ENCODE measurements around the gene ATG9A. TPM values are rescaled to one million over a fixed set of nuclear protein-coding genes. Genes with fewer than 3 reads are reported as not detected.

Gene ATG9A
- total RNA-seq, 1 donor from 2014 or later: 82.8 TPM

GRCh38 chr2:219182331-219183150, 46.9 kb downstream of the ATG9A start:
- TF ChIP-seq CTCF (IDR thresholded peaks at IDR 0.05): no peak
- peaks cover 14% of the 10 kb centered on the region for H3K4me1 Mint-ChIP-seq (ENCODE audit: low read depth)

GRCh38 chr2:219181531-219181930, 47.9 kb downstream of the ATG9A start:
- Mint-ChIP-seq H3K36me3 (ENCODE audit: low read depth) (peaks cover 31% of the 10 kb centered on the region), H3K27me3 (ENCODE audit: low read depth) (no peaks in the 10 kb centered on the region), H3K9me3 (ENCODE audit: low read depth) (no peaks in the 10 kb centered on the region), H3K27ac (ENCODE audit: unreplicated experiment) (no peak overlapping the region), H3K4me1 (ENCODE audit: low read depth) (peaks cover 19% of the 10 kb centered on the region), H3K4me3 (ENCODE audit: unreplicated experiment) (no peak overlapping the region)
- no peak for TF ChIP-seq CTCF (IDR thresholded peaks at IDR 0.05)
- DNase-seq (ENCODE audit: low spot score): no peak

More at GRCh38 chr2:219182331-219183150, 46.9 kb downstream of the ATG9A start:
- H3K27me3 Mint-ChIP-seq (ENCODE audit: low read depth): no peaks in the 10 kb centered on the region
- H3K4me3 Mint-ChIP-seq (ENCODE audit: unreplicated experiment): no peak overlapping the region
- peaks cover 31% of the 10 kb centered on the region for H3K36me3 Mint-ChIP-seq (ENCODE audit: low read depth)
- peak overlapping the region; percentile 45 for H3K27ac Mint-ChIP-seq (ENCODE audit: unreplicated experiment)
- H3K9me3 Mint-ChIP-seq (ENCODE audit: low read depth): no peaks in the 10 kb centered on the region
- DNase-seq (ENCODE audit: low spot score): no peak

- H3K9me3 Mint-ChIP-seq (ENCODE audit: low read depth): no peaks in the 10 kb centered on the region
- peaks cover 20% of the 10 kb centered on the region for H3K4me1 Mint-ChIP-seq (ENCODE audit: low read depth)
- no peak for DNase-seq (ENCODE audit: low spot score)
- H3K27me3 Mint-ChIP-seq (ENCODE audit: low read depth): no peaks in the 10 kb centered on the region
- H3K27ac Mint-ChIP-seq (ENCODE audit: unreplicated experiment): no peak overlapping the region
- TF ChIP-seq CTCF (IDR thresholded peaks at IDR 0.05): no peak
- H3K4me3 Mint-ChIP-seq (ENCODE audit: unreplicated experiment): no peak overlapping the region
- peaks cover 31% of the 10 kb centered on the region for H3K36me3 Mint-ChIP-seq (ENCODE audit: low read depth)
Observed at GRCh38 chr2:219180961-219181360, 48.5 kb downstream of the ATG9A start.

GRCh38 chr2:219179601-219180465, 49.6 kb downstream of the ATG9A start:
- H3K4me3 Mint-ChIP-seq (ENCODE audit: unreplicated experiment): peak overlapping the region; percentile 87
- TF ChIP-seq CTCF (IDR thresholded peaks at IDR 0.05): no peak
- H3K27me3 Mint-ChIP-seq (ENCODE audit: low read depth): no peaks in the 10 kb centered on the region
- no peaks in the 10 kb centered on the region for H3K9me3 Mint-ChIP-seq (ENCODE audit: low read depth)
- peaks cover 29% of the 10 kb centered on the region for H3K36me3 Mint-ChIP-seq (ENCODE audit: low read depth)
- DNase-seq (ENCODE audit: low spot score): no peak
- no peak overlapping the region for H3K27ac Mint-ChIP-seq (ENCODE audit: unreplicated experiment)
- H3K4me1 Mint-ChIP-seq (ENCODE audit: low read depth): peaks cover 28% of the 10 kb centered on the region
